Measurements from ENCODE around the gene EYS. TPM values are rescaled to one million over a fixed set of nuclear protein-coding genes. Genes with fewer than 3 reads are reported as not detected.

EYS gene
- total and polyA plus RNA-seq, 2 of the 13 experiments (the other 11 are each of a cell fraction or from before 2014, with no cell fraction given), result 0.04 to 0.07 TPM

DNA sequence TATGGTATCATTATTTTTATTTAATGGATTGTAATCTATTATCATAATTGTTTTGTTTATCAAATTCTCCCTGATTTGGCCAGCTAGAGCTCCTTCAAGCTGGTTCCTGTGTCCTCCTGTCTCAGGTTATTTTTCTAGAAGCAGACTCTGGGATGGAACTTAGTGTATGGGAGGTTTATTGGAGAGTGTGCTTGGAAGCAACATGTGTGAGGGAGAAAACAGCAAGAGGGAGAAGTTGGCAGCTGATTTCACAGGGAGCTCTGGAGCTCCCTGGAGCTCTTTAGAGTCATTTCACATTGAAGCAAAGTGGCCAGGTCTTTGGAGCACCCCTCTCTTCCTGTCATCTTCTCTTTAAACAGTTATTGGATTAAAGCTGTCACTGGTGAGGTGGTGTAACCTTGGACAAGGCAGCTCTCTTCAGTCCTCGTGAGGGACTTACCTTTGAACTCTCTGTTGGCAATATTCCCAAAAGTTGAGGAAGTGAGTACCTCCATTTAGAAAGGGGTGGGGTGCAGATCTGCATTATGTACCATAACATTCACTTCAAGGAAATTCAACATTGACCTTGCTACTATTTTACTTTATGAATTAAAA lies 1967.8 kb downstream of the EYS start (continued):
- TF ChIP-seq HNRNPK (IDR thresholded peaks at IDR 0.05; ENCODE audit: low read depth, low read length, poor library complexity, severe bottlenecking) (no peak), RXRB (CRISPR knock-in tag; IDR thresholded peaks at IDR 0.05; ENCODE audit: borderline replicate concordance) (peak; percentile 44; the same call in 1 of the 2 replicates), REXO4 (CRISPR knock-in tag; IDR thresholded peaks at IDR 0.05; ENCODE audit: borderline replicate concordance) (no peak), ZNF256 (CRISPR knock-in tag; conservative IDR thresholded peaks at IDR 0.05) (no peak), ZNF569 (CRISPR knock-in tag; IDR thresholded peaks at IDR 0.05; ENCODE audit: borderline replicate concordance) (no peak), HNRNPUL1 (IDR thresholded peaks at IDR 0.05; ENCODE audit: low read depth, low read length) (no peak), ESRRA (CRISPR knock-in tag; IDR thresholded peaks at IDR 0.05; ENCODE audit: low read depth) (no peak), ASH2L (IDR thresholded peaks at IDR 0.05; ENCODE audit: insufficient read length, low read depth, low read length) (no peak), PHF21A (CRISPR knock-in tag; IDR thresholded peaks at IDR 0.05) (0 out of 2 replicates have a peak, but pooled peaks have one; percentile 18), PLRG1 (conservative IDR thresholded peaks at IDR 0.05) (no peak), ZNF570 (CRISPR knock-in tag; IDR thresholded peaks at IDR 0.05; ENCODE audit: borderline replicate concordance) (no peak), NFIB (CRISPR knock-in tag; IDR thresholded peaks at IDR 0.05; ENCODE audit: borderline replicate concordance) (no peak), JDP2 (CRISPR knock-in tag; IDR thresholded peaks at IDR 0.05; ENCODE audit: borderline replicate concordance) (no peak), NFIC (IDR thresholded peaks at IDR 0.05; ENCODE audit: low read length) (peak; percentile 80; the same call in 1 of the 2 replicates), PPARG (CRISPR knock-in tag; conservative IDR thresholded peaks at IDR 0.05) (no peak), NR2F2 (IDR thresholded peaks at IDR 0.05; ENCODE audit: borderline replicate concordance, low read depth) (no peak), HES4 (CRISPR knock-in tag; IDR thresholded peaks at IDR 0.05; ENCODE audit: borderline replicate concordance) (no peak), U2AF1 (optimal IDR thresholded peaks at IDR 0.05; ENCODE audit: low read depth, low read length) (no peak), ARID2 (CRISPR knock-in tag; IDR thresholded peaks at IDR 0.05; ENCODE audit: borderline replicate concordance) (no peak)
- TF ChIP-seq, protein P1, sequence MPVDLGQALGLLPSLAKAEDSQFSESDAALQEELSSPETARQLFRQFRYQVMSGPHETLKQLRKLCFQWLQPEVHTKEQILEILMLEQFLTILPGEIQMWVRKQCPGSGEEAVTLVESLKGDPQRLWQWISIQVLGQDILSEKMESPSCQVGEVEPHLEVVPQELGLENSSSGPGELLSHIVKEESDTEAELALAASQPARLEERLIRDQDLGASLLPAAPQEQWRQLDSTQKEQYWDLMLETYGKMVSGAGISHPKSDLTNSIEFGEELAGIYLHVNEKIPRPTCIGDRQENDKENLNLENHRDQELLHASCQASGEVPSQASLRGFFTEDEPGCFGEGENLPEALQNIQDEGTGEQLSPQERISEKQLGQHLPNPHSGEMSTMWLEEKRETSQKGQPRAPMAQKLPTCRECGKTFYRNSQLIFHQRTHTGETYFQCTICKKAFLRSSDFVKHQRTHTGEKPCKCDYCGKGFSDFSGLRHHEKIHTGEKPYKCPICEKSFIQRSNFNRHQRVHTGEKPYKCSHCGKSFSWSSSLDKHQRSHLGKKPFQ (CRISPR knock-in tag; IDR thresholded peaks at IDR 0.05; ENCODE audit: insufficient replicate concordance), result no peak
- TF ChIP-seq, protein P2, sequence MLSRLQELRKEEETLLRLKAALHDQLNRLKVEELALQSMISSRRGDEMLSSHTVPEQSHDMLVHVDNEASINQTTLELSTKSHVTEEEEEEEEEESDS (CRISPR knock-in tag; IDR thresholded peaks at IDR 0.05; ENCODE audit: borderline replicate concordance), result no peak
- TF ChIP-seq, protein P3, sequence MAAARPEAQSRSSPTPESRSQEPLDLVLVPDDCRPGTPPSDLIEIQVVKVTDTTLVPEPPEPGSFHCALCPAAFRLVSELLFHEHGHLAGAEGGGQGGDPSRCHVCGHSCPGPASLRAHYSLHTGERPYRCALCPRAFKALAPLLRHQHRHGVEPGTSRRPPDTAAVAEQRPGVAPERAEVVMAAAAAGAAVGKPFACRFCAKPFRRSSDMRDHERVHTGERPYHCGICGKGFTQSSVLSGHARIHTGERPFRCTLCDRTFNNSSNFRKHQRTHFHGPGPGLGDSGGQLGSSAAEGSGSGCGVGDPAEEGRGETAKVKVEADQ (CRISPR knock-in tag; IDR thresholded peaks at IDR 0.05; ENCODE audit: borderline replicate concordance), result no peak
- TF ChIP-seq, protein P4, sequence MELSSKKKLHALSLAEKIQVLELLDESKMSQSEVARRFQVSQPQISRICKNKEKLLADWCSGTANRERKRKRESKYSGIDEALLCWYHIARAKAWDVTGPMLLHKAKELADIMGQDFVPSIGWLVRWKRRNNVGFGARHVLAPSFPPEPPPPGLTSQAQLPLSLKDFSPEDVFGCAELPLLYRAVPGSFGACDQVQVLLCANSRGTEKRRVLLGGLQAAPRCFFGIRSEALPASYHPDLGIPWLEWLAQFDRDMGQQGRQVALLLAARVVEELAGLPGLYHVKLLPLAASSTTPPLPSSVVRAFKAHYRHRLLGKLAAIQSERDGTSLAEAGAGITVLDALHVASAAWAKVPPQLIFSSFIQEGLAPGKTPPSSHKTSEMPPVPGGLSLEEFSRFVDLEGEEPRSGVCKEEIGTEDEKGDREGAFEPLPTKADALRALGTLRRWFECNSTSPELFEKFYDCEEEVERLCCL (CRISPR knock-in tag; IDR thresholded peaks at IDR 0.05; ENCODE audit: borderline replicate concordance), result no peak
- TF ChIP-seq, protein P5, sequence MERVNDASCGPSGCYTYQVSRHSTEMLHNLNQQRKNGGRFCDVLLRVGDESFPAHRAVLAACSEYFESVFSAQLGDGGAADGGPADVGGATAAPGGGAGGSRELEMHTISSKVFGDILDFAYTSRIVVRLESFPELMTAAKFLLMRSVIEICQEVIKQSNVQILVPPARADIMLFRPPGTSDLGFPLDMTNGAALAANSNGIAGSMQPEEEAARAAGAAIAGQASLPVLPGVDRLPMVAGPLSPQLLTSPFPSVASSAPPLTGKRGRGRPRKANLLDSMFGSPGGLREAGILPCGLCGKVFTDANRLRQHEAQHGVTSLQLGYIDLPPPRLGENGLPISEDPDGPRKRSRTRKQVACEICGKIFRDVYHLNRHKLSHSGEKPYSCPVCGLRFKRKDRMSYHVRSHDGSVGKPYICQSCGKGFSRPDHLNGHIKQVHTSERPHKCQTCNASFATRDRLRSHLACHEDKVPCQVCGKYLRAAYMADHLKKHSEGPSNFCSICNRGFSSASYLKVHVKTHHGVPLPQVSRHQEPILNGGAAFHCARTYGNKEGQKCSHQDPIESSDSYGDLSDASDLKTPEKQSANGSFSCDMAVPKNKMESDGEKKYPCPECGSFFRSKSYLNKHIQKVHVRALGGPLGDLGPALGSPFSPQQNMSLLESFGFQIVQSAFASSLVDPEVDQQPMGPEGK (CRISPR knock-in tag; IDR thresholded peaks at IDR 0.05), result no peak

Measured in HepG2 (cell line).